H9 (cell line): Measurements from ENCODE around the gene SRSF4. TPM values are rescaled to one million over a fixed set of nuclear protein-coding genes. Genes with fewer than 3 reads are reported as not detected.

Experiments used
- DNase-seq: peaks from one replicate; pipeline ENCODE4 v3.0.0-alpha.2; 2017
- H2AFZ ChIP-seq: one replicate; pipeline ENCODE4 v1.6.1; 2013; ENCODE audit warnings: mild to moderate bottlenecking, low read length, control low read depth, moderate library complexity
- H2AK5ac ChIP-seq: 2 replicates; pipeline ENCODE4 v1.6.1; 2013; ENCODE audit warnings: low read length, control low read depth, mixed read lengths; ENCODE audit not compliant: insufficient read length
- H2BK120ac ChIP-seq: one replicate; pipeline ENCODE4 v1.6.1; 2013; ENCODE audit warnings: low read depth, mild to moderate bottlenecking, low read length, control low read depth, inconsistent platforms; ENCODE audit not compliant: poor library complexity, severe bottlenecking
- H2BK12ac ChIP-seq: 2 replicates; pipeline ENCODE4 v1.6.1; 2013; ENCODE audit warnings: low read length, control low read depth, mixed read lengths, low read depth; ENCODE audit not compliant: insufficient read length
- H2BK15ac ChIP-seq: 2 replicates; pipeline ENCODE4 v1.6.1; 2013; ENCODE audit warnings: low read depth, low read length, control low read depth
- H2BK20ac ChIP-seq: one replicate; pipeline ENCODE4 v1.6.1; 2013; ENCODE audit warnings: low read depth, mild to moderate bottlenecking, low read length, control low read depth, inconsistent platforms; ENCODE audit not compliant: poor library complexity, severe bottlenecking
- H2BK5ac ChIP-seq: 2 replicates; pipeline ENCODE4 v1.6.1; 2013; ENCODE audit warnings: low read length, control low read depth, mixed read lengths; ENCODE audit not compliant: insufficient read length
- H3K14ac ChIP-seq: 2 replicates; pipeline ENCODE4 v1.6.1; 2013; ENCODE audit warnings: low read length, control low read depth; ENCODE audit not compliant: insufficient read depth
- H3K18ac ChIP-seq: 2 replicates; pipeline ENCODE4 v1.6.1; 2013; ENCODE audit warnings: low read depth, mild to moderate bottlenecking, mixed read lengths, low read length, control low read depth; ENCODE audit not compliant: insufficient read length
- H3K23ac ChIP-seq: 2 replicates; pipeline ENCODE4 v1.6.1; 2013; ENCODE audit warnings: low read length, control low read depth, mixed read lengths, low read depth; ENCODE audit not compliant: insufficient read length
- H3K23me2 ChIP-seq: 2 replicates; pipeline ENCODE4 v1.6.1; 2013; ENCODE audit warnings: low read depth, mild to moderate bottlenecking, mixed read lengths, low read length, control low read depth; ENCODE audit not compliant: insufficient read length, poor library complexity, severe bottlenecking
- H3K27ac ChIP-seq: 2 replicates; pipeline ENCODE4 v1.5.1; 2013; ENCODE audit warnings: low read length, control low read depth, mixed read lengths, low read depth; ENCODE audit not compliant: insufficient read length
- H3K27me3 ChIP-seq: 2 replicates; pipeline ENCODE4 v1.6.1; 2013; ENCODE audit warnings: low read length, control low read depth, inconsistent platforms; ENCODE audit not compliant: insufficient read depth
- H3K4ac ChIP-seq: 2 replicates; pipeline ENCODE4 v1.6.1; 2013; ENCODE audit warnings: low read depth, mild to moderate bottlenecking, control low read depth, inconsistent platforms, low read length, moderate library complexity
- H3K4me1 ChIP-seq: 2 replicates; pipeline ENCODE4 v1.6.1; 2013; ENCODE audit warnings: low read length, control low read depth, inconsistent platforms; ENCODE audit not compliant: insufficient read depth
- H3K4me2 ChIP-seq: 2 replicates; pipeline ENCODE4 v1.6.1; 2013; ENCODE audit warnings: low read length, control low read depth, mixed read lengths; ENCODE audit not compliant: insufficient read length, insufficient read depth
- H3K56ac ChIP-seq: 2 replicates; pipeline ENCODE4 v1.6.1; 2013; ENCODE audit warnings: low read depth, mild to moderate bottlenecking, mixed read lengths, low read length, control low read depth; ENCODE audit not compliant: insufficient read length
- H3K79me1 ChIP-seq: 2 replicates; pipeline ENCODE4 v1.6.1; 2013; ENCODE audit warnings: low read depth, mild to moderate bottlenecking, moderate library complexity, low read length, control low read depth, inconsistent platforms; ENCODE audit not compliant: insufficient read depth, poor library complexity, severe bottlenecking
- H3K79me2 ChIP-seq: 2 replicates; pipeline ENCODE4 v1.6.1; 2013; ENCODE audit warnings: low read length, control low read depth, inconsistent platforms; ENCODE audit not compliant: insufficient read depth
- H3K9ac ChIP-seq: 2 replicates; pipeline ENCODE4 v1.6.1; 2013; ENCODE audit warnings: low read length, control low read depth, mixed read lengths; ENCODE audit not compliant: insufficient read length; ENCODE audit errors: extremely low read depth
- H3K9me3 ChIP-seq: one replicate; pipeline ENCODE4 v1.6.1; 2013; ENCODE audit warnings: low read depth, low read length, inconsistent platforms; ENCODE audit not compliant: control insufficient read depth
- H3T11ph ChIP-seq: one replicate; pipeline ENCODE4 v1.6.1; 2013; ENCODE audit warnings: mild to moderate bottlenecking, low read length, control low read depth, inconsistent platforms
- H4K20me1 ChIP-seq: one replicate; pipeline ENCODE4 v1.6.1; 2013; ENCODE audit not compliant: control insufficient read depth, insufficient read length, insufficient read depth
- H4K5ac ChIP-seq: 2 replicates; pipeline ENCODE4 v1.6.1; 2013; ENCODE audit warnings: low read depth, mild to moderate bottlenecking, mixed read lengths, low read length, control low read depth; ENCODE audit not compliant: insufficient read length
- H4K8ac ChIP-seq: replicated peaks from 2 replicates; pipeline ENCODE4 v1.6.1; 2013; ENCODE audit warnings: low read length, control low read depth, mixed read lengths, low read depth; ENCODE audit not compliant: insufficient read length
- H4K91ac ChIP-seq: 2 replicates; pipeline ENCODE4 v1.6.1; 2013; ENCODE audit warnings: low read depth, mild to moderate bottlenecking, moderate library complexity, mixed read lengths, low read length, control low read depth; ENCODE audit not compliant: insufficient read length
- H3K27ac Mint-ChIP-seq, 3 experiments: 2 replicates in 2 of 3; 3 replicates in 1 of 3; pipeline ENCODE4 v1.8.0; 2020 to 2021; ENCODE audit warnings: mixed read lengths in 3 of 3, mild to moderate bottlenecking in 1 of 3, moderate library complexity in 1 of 3
- H3K27me3 Mint-ChIP-seq: 2 replicates; pipeline ENCODE4 v1.8.0; 2021; ENCODE audit warnings: low read depth, mild to moderate bottlenecking, moderate library complexity, mixed read lengths
- H3K36me3 Mint-ChIP-seq, 3 experiments: 2 replicates in 2 of 3; 3 replicates in 1 of 3; pipeline ENCODE4 v1.8.0; 2020 to 2021; ENCODE audit warnings: low read depth in 3 of 3, mixed read lengths in 3 of 3; ENCODE audit not compliant: insufficient read depth in 1 of 3
- H3K4me1 Mint-ChIP-seq, 2 experiments: 2 replicates each; pipeline ENCODE4 v1.8.0; 2020; ENCODE audit warnings: mixed read lengths in 2 of 2
- H3K4me3 Mint-ChIP-seq, 2 experiments: 2 replicates in 1 of 2; 3 replicates in 1 of 2; pipeline ENCODE4 v1.8.0; 2020 to 2021; ENCODE audit warnings: mild to moderate bottlenecking in 2 of 2, mixed read lengths in 2 of 2, moderate library complexity in 1 of 2
- H3K9me3 Mint-ChIP-seq, 2 experiments: 2 replicates in 1 of 2; 3 replicates in 1 of 2; pipeline ENCODE4 v1.8.0; 2020; ENCODE audit warnings: mild to moderate bottlenecking in 2 of 2, mixed read lengths in 2 of 2, moderate library complexity in 1 of 2
- CTCF ChIP-seq: fragments of 200-600 bp; sonication (generic); conservative IDR thresholded peaks from 3 replicates; pipeline ENCODE4 v1.8.0; 2021; ENCODE audit warnings: antibody characterized with exemption, mild to moderate bottlenecking
- WGBS: extraction: QIAGEN DNeasy Blood & Tissue Kit; methylation state at CpG from one replicate; pipeline ENCODE4 v1.1.7; 2013; ENCODE audit warnings: missing lambda C conversion rate, low lambda C conversion rate, mixed read lengths; ENCODE audit not compliant: insufficient read length; ENCODE audit errors: extremely low coverage; 5-methylcytosine and 5-hydroxymethylcytosine counted together
- total RNA-seq: library from RNA; stranded (reverse); gene quantifications from 2 replicates; pipeline ENCODE4 v1.2.1, GENCODE V29; 2021

SRSF4 gene
- total RNA-seq, 1 experiment from 2014 or later: 90.6 TPM

- Histone ChIP-seq H3K56ac (no peak overlapping the region), H2BK120ac (no peak overlapping the region), H4K8ac (no peak overlapping the region), H3T11ph (no peak overlapping the region), H2BK20ac (no peak overlapping the region), H4K5ac (no peak overlapping the region), H3K23me2 (no peaks in the 10 kb centered on the region), H3K79me2 (peaks cover 5% of the 10 kb centered on the region; the same call in 1 of the 2 replicates), H2BK15ac (no peak overlapping the region), H3K27me3 (no peaks in the 10 kb centered on the region), H2BK12ac (no peak overlapping the region), H3K79me1 (no peaks in the 10 kb centered on the region), H2BK5ac (no peak overlapping the region), H3K4me2 (no peak overlapping the region), H3K18ac (no peak overlapping the region), H2AFZ (no peak overlapping the region), H3K4me1 (peaks cover 26% of the 10 kb centered on the region), H2AK5ac (no peak overlapping the region), H4K91ac (no peak overlapping the region), H3K9me3 (no peaks in the 10 kb centered on the region), H3K23ac (no peak overlapping the region), H3K9ac (no peak overlapping the region), H3K27ac (no peak overlapping the region), H3K4ac (no peak overlapping the region), H3K14ac (no peak overlapping the region), H4K20me1 (peaks cover 2% of the 10 kb centered on the region)
- no peak for DNase-seq
- Mint-ChIP-seq H3K27me3 (no peaks in the 10 kb centered on the region), H3K36me3 (peaks cover 23 to 48% (median 36%) of the 10 kb centered on the region in 3 experiments), H3K4me1 (peaks cover 53 to 54% of the 10 kb centered on the region in 2 experiments), H3K4me3 (no peak overlapping the region), H3K27ac (peak overlapping the region in 2 of 3 experiments; percentile 82 to 86; a peak in 4 of 7 replicates), H3K9me3 (no peaks in the 10 kb centered on the region; a peak in 1 of 5 replicates)
- TF ChIP-seq CTCF: no peak
- no CpG with 5 or more reads among the region's 9 CpGs for WGBS
Measured at GRCh38 chr1:29162476-29163138, 19.1 kb downstream of the SRSF4 start.
